ENCODE results near the gene MANEA.
A peak's percentile ranks its signal among the peaks of the same experiment; 100 is the strongest.
"Not testable (repeated sequence)": the region's sequence is repeated elsewhere in the genome, so short reads cannot be mapped to it uniquely, and the experiment has no call there.

Gene MANEA, protein sequence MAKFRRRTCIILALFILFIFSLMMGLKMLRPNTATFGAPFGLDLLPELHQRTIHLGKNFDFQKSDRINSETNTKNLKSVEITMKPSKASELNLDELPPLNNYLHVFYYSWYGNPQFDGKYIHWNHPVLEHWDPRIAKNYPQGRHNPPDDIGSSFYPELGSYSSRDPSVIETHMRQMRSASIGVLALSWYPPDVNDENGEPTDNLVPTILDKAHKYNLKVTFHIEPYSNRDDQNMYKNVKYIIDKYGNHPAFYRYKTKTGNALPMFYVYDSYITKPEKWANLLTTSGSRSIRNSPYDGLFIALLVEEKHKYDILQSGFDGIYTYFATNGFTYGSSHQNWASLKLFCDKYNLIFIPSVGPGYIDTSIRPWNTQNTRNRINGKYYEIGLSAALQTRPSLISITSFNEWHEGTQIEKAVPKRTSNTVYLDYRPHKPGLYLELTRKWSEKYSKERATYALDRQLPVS

DNA sequence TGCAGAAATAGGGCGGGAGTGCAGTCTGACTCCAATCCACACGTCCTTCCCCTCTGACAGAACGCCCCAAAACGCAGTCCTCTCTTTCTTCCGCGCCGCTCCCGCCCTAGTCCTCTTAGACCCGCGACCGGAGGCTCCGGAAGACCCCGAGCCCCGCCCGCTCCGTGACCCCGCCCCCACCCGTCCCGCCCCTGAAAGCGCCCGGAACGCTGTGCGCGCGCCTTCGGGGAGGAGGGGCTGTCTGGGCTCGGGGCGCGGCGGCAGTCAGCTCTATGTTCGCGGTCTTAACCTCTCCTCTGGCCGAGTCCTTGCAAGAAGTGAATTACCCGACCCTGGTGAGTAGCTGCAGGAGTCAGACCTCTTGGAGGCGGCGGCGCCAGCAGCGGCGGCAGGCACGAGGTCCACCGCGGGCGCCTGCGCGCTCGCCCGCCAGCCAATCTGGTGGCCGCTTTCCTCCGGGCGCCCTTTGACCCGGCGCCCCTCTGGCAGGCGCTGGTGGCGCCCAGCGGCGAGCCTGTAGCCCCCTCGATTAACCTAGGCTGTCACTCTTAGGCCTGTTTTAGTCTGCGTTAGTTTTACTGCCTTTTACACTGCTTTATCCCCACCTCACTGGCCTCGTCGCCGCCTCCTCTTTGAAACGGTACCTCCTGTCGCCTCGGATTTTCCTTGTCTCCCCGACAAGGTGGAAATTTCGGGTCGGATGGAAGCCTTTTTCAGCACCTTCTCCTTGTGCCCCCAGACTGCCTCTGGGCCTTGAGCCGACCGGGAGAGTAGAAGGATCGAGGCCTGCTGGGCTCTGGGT, at the start of gene MANEA:
TSS of gene MANEA (plus strand) at position 232 of the 802 bp plus-strand sequence. CDS start 8,905 bp downstream, outside the sequence.
- DNase-seq: peak; percentile 84

DNA sequence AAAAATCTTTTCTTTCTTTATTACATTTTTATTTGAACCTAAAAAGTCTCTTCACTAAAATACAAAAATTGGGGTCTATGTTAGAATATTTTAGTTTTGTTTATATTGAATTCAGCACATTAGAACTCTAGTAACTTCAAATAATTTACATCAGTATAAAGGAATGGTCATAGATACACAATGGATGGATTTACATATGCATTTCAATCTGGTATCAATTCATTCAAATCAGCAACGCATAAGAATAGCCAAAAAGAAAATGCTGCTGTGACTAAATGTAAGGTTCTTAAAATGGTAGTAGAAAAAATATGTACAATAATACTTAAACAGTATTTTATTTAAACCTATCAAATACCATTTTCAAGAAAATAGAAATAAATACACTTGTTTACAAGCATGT, 47.6 kb upstream of the MANEA start:
- DNase-seq: no peak

DNA sequence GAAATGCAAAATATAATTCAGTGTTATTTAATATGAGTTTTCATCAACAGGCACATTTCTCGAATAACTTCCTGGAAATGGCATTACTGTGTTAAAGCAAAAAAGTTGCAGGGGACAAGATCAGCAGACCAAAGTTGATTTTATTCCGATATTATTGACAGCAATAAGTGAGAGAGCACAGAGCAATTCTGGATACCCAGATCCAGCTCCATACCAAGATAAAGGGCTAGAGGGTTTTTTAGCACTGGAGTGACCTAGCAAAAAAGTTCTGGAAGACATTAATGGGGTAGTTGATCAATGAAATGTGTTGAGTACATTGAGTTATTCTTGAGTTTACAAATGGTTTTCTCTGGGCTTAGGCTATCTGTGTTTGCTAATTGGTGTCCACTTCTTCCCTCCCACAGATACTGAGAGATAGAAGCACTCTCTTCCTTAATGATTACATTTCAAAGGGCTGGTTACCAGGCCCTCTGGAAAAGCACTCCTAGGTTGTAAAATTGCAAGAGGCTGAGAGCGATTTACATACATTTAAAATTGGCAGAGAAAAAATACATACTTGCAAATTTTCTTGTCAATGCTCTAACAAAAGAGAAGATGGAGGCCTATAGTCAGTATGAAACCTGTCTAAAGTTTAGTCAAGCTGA, 47.0 kb upstream of the MANEA start:
- DNase-seq: no peak

DNA sequence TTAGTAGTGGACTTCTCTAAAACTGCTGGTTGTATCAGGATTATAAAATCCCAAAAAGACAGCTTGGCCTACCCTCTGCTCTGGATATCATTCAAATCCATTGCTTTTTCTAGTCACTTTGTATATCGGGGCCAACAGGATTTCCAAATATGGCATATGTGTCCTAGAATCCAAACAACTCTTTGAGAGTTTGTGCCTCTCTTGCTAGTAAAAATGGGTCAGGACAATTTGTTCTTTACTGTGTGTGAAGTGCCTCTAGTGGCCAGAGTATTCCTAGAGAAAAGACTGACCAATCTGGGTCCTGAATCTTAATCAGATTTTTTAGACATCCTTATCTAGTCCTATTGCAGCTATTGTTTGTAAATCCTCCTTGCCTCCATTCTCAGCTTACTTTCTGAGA, 33.5 kb upstream of the MANEA start:
- no peak for DNase-seq

DNA sequence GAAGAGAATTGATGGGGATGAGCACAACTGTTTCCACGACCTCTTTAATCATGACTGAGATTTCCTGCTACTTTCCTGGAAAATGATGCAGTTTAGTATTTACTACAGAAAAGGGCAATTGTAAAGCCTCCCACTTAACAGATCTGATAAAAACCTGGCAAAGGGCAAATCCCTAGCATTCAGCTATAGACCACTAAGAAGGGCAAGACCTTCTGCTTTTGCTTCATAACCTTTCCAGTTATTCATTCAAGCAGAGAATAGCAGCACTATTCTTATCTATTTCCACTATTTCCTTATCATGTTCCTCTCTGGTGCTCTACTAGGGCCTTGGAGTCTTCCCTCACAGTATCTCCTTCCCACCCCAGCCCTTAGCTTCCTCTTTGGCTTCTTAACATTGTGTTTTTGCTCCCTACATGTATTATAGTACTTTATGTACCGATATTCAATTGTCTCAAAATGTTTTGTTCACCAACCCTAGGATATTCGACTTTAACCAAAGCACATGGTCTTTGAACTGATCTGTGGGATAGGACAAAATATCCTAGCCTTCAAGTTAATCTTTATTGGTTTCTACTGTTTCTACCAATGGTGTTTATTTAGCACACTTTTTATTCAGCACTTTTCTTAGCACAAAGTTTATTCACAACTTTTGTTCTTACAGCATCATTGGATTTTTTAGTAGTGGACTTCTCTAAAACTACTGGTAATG, 32.7 kb upstream of the MANEA start:
- no peak for DNase-seq

DNA sequence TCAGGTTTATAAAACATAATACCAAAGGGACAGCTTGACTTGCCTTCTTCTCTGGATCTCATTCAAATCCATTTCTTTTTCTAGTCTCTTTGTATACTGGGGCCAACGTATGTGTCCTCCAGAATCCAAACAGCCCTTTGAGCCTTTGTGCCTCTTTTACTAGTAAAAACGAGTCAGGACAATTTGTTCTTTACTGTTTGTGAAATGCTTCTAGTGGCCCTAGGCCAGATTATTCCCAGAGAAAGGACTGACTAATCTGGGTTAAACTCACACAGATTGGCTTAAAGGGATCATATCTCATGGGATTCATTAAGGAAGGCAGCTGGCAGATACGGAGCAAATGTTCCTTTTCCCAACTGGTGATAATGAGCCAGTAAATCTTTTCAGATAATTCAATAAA, 32.1 kb upstream of the MANEA start:
- no peak for DNase-seq

DNA sequence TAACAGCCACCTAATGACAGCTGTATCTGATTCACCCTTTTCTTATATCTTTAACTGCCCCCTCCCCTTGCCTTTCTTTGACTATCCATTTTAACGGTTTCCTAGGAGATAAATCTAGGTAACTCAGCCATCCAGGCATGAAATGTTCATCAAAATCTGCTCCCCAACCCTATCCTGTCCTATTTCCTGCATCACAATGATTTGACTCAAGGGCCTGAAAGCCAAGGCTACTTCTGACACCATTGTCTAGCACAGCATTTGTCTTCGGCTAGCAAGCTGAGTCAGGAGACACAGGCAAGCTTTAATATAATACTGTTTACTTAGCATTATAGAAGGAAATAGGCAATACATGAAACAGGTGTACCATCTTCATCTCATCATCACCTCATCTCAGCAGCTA, 31.6 kb upstream of the MANEA start:
- DNase-seq: no peak

DNA sequence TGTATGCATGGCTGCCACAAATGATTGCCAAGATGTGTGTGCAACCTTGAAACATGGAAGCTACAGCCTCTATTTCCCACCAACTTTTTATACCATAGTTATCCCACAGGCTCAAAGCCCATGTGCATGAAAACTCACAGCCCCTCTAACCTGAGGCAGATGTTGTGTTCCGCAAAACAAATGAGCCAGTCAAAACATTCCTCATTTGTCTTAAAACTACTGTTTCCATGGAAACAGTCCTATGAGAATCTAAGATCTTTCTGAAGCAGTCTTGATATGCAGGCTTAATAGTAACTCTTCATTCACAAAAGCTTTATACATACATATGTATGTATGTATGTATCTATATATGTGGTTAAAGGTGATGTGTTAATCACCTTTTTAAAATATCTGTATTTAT, 31.2 kb upstream of the MANEA start:
- DNase-seq: no peak

DNA sequence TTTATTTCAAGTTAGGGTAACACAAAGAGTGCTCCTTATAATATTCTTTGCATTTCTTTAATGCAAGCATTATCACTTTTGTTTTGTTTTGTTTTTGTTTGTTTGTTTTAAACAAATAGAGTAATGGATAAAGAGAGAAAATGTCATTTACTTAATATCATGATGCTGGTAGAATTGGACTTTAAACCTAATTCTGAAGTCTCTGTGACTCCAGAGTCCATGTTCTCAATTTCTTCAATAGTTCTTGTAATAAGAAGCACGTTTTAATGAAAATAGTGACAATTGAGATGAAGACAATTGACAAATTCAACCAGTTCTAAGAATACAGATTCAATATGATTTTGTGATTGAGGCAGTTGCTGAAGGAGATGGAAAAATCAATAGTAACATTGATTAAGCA, 30.3 kb upstream of the MANEA start:
- no peak for DNase-seq

DNA sequence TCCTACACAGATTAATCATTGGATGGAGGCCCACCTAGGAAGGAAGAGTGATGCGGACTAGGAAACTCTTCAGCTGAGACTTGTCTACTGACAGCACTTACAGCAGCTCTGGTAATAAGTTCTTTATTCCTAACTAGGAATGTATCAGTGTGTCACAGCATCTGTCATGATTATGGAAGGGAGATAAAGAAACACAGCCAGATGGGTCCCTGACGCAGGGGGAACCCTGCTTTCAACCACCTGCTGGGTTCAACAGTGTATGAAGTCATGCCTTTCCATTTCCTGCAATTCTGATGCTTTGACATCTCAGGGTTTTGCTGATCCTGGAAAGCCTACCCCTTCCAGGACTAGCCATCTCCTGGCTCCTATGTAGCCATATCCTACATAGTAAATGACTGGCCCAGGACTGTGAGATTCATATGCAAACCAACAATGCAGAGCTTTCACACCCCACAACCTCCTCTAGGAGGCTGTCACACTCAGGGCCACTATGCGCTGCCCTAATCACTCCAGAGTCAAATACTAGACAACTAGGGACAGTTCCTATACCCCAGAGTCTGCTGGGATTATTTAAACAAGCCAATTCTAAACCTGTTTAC, 29.0 kb upstream of the MANEA start:
- DNase-seq: no peak

DNA sequence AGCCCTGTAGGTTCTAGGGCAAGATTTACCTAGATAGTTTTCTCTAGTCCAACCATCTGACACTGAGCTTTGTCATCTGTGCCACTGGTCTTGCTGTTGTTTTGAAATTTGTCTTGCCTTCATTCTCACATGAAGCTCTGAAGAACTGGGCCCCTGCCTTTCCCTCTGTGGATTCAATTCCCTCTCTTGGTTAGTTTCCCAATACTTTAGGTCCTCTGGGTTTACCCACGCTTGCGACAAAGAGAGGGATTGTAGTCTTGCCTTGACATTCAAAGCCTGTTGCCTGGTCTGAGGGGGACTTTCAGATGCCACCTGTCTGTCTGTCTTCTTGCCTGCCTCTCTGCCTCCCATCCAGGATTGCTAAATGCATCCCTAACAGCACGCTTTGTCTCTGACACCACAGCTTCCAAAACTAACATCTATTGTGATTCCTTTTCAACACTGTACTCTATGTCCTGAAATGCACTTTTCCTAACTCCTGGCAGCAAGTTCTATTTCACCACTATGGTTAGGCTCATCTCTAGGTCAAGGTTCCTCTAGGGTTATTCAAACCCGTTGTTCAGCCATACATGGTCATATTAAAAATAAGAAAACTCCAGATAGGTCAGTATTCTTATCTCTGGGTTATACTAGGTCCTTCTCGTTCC, 25.5 kb upstream of the MANEA start:
- DNase-seq: no peak

DNA sequence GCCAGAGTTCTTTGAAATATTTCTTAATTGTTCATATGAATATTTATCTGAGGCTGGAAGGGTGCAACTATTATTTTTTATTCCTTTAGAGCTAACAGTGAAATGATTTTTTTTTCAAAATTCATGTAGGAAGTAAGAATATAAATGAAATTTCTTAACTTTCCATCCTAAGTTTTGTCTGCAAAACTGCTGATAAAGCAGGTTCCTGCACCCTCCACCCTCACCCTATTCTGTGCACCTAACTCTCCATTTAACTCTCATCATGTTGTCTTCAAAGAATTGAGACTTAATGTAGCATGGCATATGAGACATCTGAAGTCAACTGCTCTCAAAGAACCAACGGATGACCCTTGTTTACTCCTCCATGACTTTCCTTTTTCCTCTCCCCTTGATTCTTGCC, 23.5 kb upstream of the MANEA start:
- no peak for DNase-seq

DNA sequence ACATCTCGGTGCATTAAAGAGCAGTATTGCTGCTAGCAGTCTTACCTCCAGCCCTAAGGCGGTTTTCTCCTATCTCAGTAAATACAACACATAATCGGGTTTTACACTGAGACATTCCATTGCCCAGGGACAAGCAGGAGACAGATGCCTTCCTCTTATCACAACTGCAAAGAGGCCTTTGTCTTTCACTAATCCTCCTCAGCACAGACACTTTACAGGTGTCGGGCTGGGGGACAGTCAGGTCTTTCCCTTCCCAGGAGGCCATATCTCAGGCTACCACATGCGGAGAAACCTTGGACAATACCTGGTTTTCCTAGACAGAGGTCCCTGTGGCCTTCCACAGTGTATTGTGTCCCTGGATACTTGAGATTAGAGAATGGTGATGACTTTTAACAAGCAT, 16.4 kb upstream of the MANEA start:
- DNase-seq: not testable (repeated sequence)

DNA sequence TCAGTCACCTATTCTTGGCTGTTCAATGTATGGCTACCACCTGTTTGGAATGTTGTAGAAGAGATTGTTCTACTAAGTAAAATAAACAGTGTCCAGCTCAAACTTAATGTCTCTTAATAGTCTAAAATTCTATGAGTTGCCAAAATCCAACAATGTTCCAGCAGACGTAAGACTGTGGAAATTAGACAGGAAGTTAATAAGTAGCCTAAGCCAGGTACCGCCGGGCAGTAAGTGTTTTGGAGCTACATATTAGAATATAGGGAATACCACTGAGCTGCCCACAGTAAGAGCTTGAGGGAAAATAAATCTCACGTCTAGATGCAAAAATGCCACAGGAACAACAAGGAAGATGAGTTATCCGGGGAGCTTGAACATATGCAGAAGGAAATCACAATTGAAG, 7.8 kb upstream of the MANEA start:
- no peak for DNase-seq

DNA sequence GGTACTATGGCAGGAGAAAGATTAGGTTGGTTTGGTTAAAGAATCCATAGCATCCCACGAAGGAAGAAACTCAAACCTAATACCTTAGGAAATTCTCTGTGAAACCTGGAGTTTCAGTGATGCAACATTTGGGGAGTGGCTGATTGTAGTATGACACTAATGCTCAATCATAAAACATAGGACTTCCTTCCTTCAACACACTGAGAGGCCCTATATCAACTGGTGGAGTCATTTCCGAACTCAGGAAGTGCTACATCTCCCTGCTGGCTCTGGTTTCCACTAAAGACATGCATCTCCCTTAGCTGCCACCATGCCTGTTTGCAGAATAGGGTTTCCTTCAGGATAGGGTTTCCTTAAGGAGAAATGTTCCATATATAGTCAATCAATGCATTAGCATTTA, 5.2 kb upstream of the MANEA start:
- DNase-seq: peak; percentile 11

DNA sequence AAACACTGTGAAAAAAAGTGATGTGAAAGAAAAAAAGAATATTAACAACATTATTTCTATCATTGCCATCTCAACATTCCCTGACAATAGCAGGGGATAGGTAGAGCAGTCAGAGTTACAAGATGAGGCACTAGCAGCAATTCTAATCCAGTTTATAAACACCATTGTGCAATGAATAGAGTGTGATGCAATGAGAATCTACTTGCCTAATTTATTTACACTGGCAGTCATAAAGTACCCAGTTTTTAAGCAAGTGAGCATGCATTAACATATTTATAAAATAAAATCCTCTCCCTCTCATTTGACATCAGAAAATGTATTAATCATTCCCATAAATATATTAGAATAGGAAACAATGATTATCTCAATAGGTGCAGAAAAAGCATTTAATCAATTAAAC, 2.5 kb upstream of the MANEA start:
- DNase-seq: no peak

DNA sequence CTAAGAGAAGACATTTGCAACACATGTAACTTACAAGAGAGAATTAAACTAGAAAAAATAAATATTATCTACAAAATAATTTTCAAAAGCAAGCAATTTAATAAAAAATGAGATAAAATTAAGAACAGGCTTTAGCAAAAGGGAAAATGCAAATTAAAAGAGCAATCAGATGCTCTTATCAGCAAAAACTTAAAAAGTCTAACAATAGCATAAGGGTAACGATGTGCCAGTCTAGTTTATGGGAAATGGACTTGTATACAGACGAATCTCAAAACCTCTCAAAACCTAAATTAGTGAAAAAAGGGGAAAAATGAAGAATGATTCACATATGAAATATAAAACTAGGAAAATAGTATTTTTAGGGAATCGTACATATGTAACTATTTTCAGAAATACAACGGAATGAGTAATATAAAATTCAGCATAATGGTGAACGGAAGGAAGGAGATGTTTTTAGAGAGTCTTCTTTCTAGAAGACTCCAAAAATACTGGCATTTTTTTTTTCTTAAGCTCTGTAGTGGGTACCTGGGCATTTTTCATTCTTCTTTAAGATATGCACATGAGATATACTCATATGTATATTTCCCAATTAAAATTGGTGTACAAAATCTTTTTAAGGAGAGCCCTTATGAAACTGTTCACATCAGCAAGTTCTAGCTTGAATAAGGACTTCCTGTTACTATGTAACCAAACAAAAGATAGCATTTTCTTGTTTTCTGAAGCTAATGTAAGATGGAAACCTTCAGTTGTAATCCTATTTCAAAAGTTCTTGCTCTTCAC, 927 bp upstream of the MANEA start:
- DNase-seq: peak; percentile 24

DNA sequence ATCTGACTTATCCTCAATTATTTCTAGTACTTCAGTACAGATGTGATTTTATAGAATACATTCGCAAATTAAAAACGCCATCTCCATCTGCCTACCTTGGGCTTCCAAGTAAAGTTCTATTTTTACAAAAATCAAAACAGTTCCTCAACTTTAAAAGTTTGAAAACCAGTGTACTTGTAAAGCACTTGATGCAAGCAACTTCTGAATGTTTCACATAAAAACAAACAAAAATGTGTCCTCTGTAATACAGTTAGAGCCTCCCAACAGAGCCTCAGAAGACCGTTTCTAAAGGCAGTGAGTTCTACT, 384 bp upstream of the MANEA start:
- no peak for DNase-seq

DNA sequence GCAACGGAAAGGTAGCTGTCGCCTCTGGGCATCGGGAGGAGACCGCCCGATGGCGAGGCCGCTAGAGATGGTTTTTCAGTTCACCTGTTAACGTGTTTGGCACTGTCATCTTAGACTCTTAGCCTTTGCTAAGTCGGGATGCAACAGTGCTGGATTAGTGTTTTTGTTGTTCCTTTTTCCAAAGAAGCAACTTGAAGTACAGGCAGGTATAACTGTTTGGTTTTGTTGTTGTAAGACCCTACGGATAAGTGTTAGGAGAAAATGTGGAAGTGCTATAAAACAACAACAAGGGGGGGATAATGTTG, 723 bp downstream of the MANEA start:
- peak; percentile 70 for DNase-seq

DNA sequence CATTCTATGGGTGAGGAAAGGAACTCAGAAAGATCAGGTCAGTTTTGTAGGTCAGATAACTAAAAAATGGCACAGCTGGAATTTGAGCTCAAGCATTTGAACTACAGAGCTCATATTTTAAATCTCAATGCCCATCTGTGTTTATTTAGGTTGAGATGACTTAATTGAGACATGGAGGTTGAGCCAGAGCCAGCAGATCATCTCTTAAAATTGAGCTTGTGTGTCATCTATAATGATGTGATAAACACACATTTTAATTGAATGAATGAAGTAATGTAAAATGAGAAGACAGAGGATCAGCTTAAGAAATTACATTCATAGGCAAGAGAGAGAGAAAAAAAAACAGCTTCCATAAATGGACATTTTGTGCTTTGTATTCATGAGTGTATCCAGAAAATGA, 3.7 kb downstream of the MANEA start:
- no peak for DNase-seq

DNA sequence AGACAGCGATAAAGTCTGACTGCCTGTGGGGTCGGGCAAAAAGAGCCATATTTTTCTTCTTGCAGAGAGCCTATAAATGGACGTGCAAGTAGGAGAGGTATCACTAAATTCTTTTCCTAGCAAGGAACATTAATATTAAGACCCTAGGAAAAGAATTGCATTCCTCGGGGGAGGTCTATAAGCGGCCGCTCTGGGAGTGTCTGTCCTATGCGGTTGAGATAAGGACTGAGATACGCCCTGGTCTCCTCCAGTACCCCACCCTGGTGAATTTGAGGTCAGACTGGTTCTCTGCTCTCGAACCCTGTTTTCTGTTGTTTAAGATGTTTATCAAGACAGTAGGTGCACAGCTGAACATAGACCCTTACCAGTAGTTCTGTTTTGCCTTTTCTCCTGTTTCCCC, 6.9 kb downstream of the MANEA start:
- not testable (repeated sequence) for DNase-seq

DNA sequence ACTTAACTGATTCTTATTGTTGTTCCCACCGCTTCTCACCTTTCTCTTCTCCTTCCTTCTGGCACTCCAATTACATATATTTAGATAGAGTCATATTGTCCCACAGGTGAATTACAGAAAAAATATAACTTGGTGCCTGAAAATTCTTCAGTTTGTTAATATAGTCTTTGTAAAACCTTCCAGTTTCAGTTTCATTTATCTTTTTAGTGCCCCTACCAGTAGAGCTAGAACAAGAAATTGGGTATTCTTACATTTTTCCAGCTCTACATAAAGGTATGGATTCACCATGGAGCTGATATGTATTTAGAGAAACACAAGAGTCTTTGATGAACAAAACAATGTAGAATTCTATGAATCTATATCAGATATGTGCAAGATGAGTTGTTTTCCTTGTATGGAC, 10.7 kb downstream of the MANEA start:
- DNase-seq: no peak

Data from KG1 (cell line).